HG03432 (cell line): Measurements from ENCODE around the gene IFNGR1.
A peak's percentile ranks its signal among the peaks of the same experiment; 100 is the strongest.
"Not testable (repeated sequence)": the region's sequence is repeated elsewhere in the genome, so short reads cannot be mapped to it uniquely, and the experiment has no call there.

Experiments
- ATAC-seq: cut with Tn5 transposase; IDR thresholded peaks from one replicate; pipeline ENCODE4 v1.9.1; 2021; ENCODE audit warnings: mild to moderate bottlenecking, moderate library complexity; ENCODE audit not compliant: unreplicated experiment

The IFNGR1 gene

DNA sequence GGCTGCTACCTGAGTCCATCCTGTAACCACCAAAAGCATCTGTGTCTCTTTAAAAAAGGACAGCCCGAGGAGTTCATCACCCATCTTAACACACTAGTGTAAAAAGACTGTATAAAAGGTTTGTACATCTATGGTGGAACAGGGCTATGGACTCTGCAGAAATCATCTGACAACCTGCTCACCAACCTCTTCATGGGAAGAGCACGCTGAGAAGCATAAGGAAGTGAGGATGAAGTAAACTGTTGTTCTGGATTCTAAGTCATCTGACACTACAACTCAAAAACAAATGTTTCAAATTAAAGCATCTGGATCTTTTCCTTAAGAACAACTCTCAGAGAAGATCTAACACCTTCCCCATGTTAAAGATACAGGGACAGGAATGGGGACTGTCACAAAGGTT, 5.4 kb downstream of the IFNGR1 start:
- no peak for ATAC-seq

DNA sequence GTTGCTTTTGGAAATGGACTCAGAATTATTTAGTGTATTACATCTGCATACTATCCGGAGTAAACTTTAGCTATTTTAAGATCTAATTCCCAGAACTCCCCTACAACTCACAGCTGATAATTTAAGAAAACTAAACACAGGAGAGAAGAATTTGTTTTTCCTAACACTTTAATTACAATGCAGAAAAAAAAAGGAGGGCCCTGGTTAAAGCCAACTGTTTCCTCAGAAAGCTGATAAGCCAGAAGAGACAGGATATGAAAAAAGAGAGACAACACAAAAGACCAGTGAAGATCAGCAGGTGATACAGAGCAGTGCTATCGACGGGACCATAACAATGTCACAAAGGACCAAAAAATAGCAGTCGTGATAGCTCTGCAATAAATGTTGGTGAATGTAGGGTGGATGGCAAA, 5.8 kb downstream of the IFNGR1 start:
- no peak for ATAC-seq

DNA sequence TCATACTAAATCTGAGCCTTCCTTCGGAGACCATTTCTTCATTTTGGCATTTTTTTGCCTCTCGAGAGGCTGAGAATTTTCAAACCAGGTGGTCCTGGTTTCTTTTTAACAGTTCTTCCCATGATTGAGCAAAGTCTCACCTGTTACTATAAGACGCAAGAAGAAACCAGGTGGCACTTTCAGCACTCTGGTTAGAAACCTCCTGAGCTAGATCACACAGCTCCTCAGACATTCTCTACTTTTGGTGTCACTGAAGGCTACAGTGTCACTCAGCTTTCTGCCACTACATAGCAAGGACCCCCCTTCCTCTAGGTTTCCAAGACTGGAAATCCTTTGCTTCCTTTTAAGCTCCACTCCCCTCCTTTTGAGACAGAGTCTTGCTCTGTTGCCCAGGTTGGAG, 7.3 kb downstream of the IFNGR1 start:
- ATAC-seq: no peak

DNA sequence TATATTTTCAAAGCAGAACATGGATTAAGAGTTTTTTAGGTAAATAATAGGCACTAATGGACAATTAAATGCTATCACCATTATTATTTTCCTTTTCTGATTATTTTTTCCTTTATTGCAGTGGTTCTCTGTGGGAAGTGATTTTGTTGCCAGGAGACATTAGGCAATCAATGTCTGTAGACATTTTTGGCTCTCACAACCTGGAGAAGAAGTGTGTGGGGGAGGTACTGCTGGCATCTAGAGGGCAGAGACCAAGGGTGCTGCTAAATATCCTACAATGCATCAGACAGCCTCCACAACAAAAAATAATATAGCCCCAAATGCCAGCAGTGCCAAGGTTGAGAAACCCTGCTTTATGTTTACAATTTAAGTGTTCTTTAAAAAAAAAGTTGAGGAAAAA, 8.3 kb downstream of the IFNGR1 start:
- no peak for ATAC-seq

DNA sequence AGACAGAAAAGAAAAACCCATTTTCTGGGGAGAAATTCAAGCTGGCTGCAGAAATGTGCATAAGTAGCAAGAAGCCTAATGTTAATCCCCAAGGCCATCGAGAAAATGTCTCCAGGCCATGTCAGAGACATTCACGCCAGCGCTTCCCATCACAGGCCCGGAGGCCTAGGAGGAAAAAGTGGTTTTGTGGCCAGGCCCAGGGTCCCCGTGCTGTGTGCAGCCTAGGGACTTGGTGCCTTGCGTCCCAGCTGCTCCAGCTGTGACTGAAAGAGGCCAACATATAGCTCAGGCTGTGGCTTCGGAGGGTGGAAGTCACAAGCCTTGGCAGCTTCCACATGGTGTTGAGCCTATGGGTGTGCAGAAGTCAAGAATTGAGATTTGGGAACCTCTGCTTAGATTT, 10.9 kb downstream of the IFNGR1 start:
- no peak for ATAC-seq

DNA sequence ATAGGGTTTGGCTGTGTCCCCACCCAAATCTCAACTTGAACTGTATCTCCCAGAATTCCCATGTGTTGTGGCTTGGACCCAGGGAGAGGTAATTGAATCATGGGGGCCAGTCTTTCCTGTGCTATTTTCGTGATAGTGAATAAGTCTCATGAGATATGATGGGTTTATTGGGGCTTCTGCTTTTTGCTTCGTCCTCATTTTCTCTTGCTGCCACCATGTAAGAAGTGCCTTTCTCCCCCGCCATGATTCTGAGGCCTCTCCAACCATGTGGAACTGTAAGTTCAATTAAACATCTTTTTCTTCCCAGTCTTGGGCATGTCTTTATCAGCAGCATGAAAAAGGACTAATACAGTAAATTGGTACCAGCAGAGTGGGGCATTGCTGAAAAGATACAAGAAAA, 11.7 kb downstream of the IFNGR1 start:
- ATAC-seq: not testable (repeated sequence)

DNA sequence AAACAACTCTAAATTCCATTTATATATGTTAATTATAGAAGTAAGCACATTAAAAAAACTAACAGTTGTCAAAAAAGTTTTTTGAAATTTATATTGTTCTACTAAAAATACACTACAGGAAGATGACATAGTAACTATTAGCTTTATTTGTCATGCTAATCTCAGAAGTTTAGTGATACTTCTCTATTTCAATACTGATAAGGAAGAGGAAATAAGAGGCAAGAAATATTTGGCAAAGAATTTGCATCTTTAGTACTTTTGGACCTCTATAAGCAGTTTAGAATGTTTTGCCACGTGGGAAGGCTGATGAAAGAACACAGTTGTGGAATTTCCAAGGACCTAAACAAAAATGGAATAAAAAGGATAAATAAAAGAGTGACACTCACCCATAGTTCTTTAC, 12.6 kb downstream of the IFNGR1 start:
- ATAC-seq: no peak

DNA sequence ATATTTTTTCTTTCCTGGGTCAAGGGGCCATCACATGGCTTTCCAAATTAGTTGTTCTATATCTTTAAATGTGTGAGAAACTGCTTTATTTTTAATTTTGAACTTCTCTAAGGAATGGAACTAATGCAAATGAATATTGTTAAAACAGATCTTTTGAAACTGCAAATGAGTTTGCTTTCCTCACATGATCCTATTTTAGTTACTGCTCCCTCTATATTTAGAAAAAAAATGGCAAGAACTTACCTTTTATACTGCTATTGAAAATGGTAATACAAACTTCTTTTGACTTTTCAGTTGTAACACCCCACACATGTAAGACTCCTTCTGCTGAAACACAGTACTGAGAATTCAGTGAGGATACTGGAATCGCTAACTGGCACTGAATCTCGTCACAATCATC, 15.9 kb downstream of the IFNGR1 start:
- ATAC-seq: peak; percentile 48

DNA sequence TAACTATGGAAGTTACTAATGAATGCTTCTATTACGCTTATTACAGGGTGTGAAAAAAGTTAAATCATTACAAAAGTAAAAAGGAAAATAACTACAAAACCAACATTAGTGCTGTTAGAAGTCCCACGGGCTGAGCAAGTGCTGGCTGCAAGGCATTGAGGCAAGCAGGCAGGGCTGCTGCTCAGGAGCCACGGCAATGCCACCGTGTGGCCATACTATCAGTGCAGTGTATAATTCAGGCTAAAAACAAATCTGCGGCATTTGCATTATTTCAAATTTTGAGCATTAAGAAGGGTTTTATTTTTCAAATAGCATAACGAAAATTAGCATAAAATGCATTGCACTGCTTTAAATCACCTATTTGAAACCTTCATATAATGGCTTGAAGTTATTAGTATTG, 17.1 kb downstream of the IFNGR1 start:
- peak; percentile 58 for ATAC-seq

DNA sequence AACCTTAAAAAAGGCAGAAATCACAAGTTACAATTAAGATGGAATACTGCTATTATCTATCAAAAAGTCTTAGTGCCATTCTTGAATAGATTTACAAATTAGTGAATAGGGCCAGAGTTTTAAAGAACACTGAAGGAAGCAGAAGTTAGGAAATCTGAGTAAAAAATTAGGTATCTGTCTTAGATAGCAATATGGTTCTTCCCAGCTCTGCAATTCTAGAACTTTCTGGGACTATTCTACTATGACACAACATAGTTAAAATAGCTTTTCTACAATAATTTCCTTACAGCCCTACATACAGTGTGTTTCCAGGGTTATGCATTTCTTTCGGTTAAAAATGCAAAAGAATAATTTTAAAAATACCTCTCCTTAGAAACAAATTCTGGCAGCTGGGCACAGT, 18.2 kb downstream of the IFNGR1 start:
- no peak for ATAC-seq

DNA sequence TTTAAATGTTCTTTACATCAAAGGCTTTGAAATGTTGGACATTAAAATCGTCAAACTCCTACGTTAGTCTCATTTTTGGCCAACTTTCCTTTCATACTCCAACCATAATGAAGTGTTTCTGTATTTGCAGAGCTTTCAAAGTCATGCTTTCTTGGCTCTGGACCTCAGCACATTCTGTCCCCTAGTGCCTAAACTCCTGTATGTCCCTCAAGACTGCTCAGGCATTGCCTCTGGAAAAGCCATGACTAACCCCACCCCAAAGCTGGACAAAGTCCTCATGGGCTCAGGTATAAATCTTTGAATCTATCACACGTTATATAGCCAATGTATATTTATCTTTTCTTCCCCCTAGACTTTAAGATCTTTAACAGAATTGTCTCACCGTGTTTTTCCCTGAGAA, 18.9 kb downstream of the IFNGR1 start:
- no peak for ATAC-seq

DNA sequence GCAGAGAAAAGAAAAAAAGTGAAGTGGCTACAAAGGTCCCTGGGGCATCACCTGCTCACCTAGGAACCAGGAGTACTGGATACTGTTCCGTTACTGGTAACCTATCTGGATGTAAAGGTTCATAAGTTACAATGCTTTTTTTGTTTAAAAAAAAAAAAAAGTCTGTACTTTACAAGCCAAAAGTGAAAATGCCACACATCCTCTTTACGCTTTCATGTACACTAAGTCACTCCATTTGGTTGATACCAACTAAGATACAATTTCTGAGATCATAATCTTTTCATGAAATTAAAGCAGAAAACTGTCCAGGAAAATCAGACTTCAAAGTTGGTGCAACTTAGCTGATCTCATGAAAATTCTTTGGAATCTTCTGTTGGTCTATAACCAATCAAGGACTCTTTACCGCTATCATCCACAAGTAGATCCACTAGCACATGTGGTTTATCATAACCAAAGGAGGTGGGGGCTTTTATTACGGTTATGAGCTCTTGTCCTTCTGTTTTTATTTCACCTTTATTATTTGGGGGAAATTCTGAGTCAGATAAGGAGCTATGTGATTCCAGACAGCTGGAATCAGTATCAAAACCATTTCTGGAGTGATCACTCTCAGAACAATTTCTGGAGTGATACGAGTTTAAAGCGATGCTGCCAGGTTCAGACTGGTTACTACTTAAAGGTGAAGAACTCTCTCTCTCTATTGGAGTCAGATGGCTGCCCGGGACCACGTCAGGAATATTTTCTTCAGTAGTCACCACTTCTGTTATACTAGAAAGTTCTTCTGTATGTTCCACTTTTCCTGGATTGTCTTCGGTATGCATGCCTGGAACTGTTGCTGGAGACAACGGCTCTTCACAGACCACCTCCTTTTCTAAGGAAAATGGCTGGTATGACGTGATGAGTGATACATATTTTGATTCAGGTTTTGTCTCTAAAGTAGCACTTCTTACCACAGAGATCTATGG, 21.2 kb downstream of the IFNGR1 start:
- no peak for ATAC-seq

DNA sequence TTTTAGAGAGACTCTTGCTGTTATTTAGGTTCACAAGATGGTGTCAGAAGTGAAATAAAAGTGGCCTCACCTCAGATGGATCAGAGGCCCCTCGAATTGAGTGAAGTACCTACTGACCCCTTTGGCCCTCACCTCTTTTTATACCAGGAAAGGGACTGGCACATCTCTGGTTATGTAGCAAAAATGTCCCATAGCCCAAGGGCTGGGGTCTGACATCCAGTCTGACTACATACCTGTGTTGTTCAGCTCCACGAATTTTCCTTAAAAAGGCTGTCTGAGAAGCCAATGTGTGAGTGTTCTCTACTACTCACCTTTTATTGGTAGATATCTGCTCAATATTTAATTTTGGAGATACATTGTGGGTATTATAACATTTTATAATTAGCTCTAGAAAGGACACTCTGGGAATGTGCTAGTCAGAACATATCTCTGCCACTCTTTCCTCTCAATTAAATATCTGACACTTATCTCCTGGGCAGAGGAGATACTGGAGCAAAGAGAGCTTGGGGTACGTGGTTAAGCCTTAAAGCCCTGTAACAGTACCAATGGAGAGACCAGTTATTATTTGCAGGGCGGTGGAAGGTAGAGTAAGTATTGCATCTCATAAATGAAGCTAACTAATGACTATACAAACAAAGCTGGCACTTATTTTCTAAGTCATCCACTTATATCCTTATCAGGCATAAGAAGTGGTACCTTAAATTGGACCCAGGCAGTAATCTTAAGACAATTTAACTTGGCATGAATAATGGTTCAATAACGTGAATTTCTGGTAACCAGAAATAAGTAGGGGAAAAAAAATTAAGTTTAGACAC, 25.7 kb downstream of the IFNGR1 start:
- no peak for ATAC-seq

DNA sequence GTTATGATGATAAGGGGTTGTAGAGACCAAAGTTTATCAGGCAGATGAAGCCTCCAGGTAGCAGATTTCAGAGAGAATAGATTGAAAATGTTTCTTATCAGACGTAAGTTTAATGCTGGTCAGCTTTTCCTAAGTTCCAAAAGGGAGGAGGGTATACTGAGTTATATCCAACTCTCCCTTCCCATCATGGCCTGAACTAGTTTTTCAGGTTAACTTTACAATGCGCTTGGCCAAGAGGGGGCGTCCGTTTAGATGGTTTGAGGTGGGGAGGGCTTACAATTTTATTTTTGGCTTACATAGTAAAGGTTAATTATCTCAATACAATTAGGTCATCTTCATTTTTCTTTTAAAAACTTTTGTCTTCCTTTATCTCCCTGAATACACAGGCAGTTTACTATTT, 26.4 kb downstream of the IFNGR1 start:
- ATAC-seq: no peak

DNA sequence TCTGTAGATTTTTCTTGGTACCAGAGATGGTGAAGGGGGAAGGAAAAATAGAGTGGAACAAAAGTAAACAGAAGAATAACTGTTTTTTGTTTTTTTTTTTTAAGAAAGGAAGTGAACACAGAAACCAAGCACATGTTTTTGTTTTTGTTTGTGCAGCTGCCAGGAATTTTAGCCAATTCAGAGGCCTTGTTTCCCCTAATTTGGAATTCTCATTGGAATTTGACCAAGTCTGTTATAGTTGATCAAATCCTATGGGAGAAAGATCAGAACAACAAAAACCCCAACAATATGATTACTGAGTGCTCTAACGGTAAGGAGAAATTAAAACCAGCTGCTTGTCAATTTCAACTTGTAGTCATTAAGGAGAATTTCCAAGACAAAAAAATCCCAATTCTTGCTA, 27.5 kb downstream of the IFNGR1 start:
- ATAC-seq: no peak

DNA sequence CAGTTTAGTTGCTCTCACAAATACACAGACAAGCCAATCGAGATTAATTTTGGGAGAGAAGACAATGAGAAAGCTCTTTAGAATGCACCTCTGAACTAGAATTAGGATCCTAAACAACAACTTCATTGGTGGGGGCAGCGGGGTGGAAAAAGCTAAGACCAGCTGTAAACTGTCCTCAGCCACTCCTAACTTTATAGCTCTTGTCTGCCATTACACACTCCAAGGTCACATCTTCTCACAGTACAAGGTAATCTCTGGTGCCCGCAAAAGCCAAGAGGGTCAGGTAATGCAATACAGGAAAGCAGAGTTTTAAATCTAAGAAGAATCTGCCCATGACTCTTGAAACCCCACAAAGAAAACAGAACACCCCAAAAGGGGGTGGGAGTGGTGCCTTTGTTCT, 27.9 kb downstream of the IFNGR1 start:
- ATAC-seq: no peak

DNA sequence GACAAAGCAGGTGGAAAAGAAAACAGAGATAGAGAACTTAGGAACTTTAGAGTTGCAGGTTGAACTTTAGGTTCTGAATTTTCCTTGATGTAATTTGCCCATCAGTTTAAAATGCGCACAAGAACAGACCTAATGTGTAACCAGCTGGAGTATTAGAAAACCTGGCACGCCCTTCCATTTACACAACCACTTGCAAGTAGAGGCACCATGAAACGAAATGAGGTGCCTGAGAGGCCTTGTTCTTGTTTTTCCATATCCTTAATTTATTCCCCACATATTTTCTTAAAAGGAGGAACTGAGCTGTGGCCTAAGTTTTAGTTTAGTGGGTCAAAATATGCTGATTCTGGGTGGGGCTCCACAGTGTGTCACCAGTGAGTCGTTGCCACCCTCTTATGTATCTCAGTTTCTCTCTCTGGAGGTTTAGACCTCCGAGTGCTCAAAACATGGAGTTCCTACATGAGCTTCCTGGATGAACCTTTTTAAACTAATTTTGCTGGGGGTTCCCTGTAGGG, 28.5 kb downstream of the IFNGR1 start:
- no peak for ATAC-seq

DNA sequence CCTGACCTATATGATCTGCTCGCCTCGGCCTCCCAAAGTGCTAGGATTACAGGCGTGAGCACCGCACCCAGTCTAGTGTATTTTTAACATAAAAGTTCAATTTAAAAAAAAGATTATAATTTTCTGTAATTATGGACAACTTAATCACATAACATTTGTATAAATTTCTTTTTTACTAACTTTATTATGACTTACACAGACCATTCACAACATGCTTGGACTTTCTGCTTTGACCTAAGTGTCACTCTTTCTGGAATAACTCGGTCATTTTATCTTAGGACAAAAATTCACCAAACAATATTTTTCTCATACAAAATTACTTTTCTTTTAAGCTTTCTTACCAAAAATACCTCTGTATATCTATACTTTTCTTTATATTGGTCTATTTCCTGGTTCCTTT, 30.3 kb downstream of the IFNGR1 start:
- ATAC-seq: no peak

DNA sequence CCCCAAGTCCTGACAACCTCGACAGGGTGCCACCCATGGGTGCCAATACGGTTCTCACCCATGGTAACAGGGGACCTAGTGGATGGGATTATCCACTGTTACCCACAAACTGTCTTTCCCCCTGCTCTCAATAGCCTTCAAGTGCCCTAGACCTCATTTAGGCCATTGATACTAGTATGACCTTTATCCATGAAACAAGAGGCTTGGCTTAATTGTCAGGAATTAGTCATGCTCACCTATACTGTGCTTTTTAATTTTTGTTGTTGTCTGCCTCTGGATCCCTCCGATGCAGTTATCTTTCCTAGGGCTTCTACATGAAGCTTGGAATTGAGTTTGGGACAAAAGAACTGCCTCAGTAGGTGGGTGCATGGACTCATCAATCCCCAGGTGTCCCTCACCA, 33.9 kb downstream of the IFNGR1 start:
- no peak for ATAC-seq

DNA sequence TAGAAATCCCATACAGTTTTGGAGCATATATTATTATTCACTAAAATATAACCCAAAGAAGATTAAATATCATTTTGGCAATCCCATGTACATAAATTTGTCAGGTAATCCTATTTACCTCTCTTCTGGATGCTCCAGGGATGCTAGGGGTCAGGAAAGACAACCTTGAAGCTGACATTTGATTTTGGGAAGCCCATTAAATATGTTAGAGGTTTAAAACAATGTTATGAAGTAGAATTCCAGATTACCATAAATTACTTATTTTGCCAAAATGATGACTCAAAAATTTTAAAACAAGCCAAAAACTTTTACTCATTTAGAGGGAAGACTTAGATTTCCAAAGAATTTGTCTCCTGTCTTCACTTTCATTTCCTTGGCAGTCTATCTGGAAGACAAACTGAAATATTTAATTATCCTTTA, 36.5 kb downstream of the IFNGR1 start:
- no peak for ATAC-seq

DNA sequence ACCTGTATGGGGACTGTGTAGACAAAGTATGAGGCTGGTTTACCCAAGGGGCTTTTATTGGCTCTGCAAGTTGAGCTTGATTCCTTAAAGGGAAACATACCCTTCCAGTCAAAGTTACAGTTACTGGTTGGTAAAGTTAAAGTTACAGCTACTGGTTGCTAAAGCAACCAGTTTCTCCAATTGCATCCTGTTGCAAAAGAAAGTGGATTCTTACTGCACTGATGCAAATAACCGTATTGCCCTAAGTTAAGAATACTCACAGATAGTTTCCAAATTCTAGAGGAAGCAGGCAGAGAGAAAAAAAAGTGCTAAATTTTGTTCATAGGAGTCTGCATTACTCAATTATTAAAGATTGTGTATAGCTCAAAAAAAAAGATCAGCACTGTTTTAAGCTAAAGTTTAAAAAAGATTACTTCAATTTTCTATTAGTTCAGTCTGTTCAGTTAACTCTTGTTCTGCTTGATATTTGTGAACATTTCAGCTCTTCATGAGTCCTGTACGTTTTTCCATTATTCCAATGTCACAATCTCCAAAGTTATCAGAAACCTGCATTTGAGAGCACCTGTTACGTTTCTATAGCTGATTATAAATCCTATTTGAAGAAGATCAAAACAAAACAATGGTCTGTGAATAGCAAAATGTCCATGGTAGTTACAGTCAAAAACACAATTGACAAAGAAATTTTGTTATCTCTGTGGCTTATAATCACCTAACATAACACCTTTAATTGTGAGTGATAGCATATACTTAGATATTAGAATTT, 37.1 kb downstream of the IFNGR1 start:
- no peak for ATAC-seq
